Tibial nerve (tissue), 4 donors: ENCODE measurements around the gene MYOM3.

Experiments
- EP300 ChIP-seq, 2 donors: sonication (generic); formaldehyde crosslinking; IDR thresholded peaks; one replicate each; pipeline ENCODE4 v1.6.1; 2017; ENCODE audit warnings: antibody characterized with exemption in 2 of 2, mild to moderate bottlenecking in 1 of 2
- POLR2A ChIP-seq, 2 donors: fragments of 450-650 bp; IDR thresholded peaks; one replicate each; pipeline ENCODE4 v1.6.1; 2017; ENCODE audit warnings: antibody characterized with exemption in 2 of 2, mild to moderate bottlenecking in 2 of 2, moderate library complexity in 2 of 2
- TF ChIP-seq, protein P1 (sequence below), 5 experiments: fragments of 200-600 bp in 3 of 5; fragments of 450-650 bp in 2 of 5; sonication (generic) in 3 of 5; IDR thresholded peaks; one replicate each; pipeline ENCODE4 v1.5.1; 2016 to 2019; ENCODE audit warnings: antibody characterized with exemption in 5 of 5, mild to moderate bottlenecking in 3 of 5, moderate library complexity in 2 of 5

- TF ChIP-seq POLR2A (IDR thresholded peaks at IDR 0.05) (no peak), EP300 (IDR thresholded peaks at IDR 0.05) (no peak)
- TF ChIP-seq, protein P1, sequence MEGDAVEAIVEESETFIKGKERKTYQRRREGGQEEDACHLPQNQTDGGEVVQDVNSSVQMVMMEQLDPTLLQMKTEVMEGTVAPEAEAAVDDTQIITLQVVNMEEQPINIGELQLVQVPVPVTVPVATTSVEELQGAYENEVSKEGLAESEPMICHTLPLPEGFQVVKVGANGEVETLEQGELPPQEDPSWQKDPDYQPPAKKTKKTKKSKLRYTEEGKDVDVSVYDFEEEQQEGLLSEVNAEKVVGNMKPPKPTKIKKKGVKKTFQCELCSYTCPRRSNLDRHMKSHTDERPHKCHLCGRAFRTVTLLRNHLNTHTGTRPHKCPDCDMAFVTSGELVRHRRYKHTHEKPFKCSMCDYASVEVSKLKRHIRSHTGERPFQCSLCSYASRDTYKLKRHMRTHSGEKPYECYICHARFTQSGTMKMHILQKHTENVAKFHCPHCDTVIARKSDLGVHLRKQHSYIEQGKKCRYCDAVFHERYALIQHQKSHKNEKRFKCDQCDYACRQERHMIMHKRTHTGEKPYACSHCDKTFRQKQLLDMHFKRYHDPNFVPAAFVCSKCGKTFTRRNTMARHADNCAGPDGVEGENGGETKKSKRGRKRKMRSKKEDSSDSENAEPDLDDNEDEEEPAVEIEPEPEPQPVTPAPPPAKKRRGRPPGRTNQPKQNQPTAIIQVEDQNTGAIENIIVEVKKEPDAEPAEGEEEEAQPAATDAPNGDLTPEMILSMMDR (IDR thresholded peaks at IDR 0.05): no peak
Observed at GRCh38 chr1:24123611-24124010, 11.7 kb upstream of the MYOM3 start.
